IMR-90 (cell line): ENCODE data around the gene OR14K1.

Source experiments
- CEBPB ChIP-seq: IDR thresholded peaks from 2 replicates; pipeline ENCODE4 v1.6.1; 2012; ENCODE audit warnings: low read depth, low read length, improper control_type of control experiment
- CTCF ChIP-seq: conservative IDR thresholded peaks from 2 replicates; pipeline ENCODE4 v1.5.1; 2012; ENCODE audit warnings: mild to moderate bottlenecking, low read depth, low read length, improper control_type of control experiment
- MAFK ChIP-seq: IDR thresholded peaks from 2 replicates; pipeline ENCODE4 v1.6.1; 2012; ENCODE audit warnings: low read depth, low read length, improper control_type of control experiment
- MAZ ChIP-seq: IDR thresholded peaks from 2 replicates; pipeline ENCODE4 v1.6.1; 2012; ENCODE audit warnings: low read depth, mild to moderate bottlenecking, low read length, improper control_type of control experiment, moderate library complexity, borderline replicate concordance
- MXI1 ChIP-seq: IDR thresholded peaks from 2 replicates; pipeline ENCODE4 v1.6.1; 2012; ENCODE audit warnings: low read depth, mild to moderate bottlenecking, low read length, moderate library complexity, borderline replicate concordance
- POLR2A ChIP-seq: IDR thresholded peaks from 2 replicates; pipeline ENCODE4 v1.6.1; 2012; ENCODE audit warnings: mild to moderate bottlenecking, low read depth, low read length
- RAD21 ChIP-seq: IDR thresholded peaks from 2 replicates; pipeline ENCODE4 v1.6.1; 2012; ENCODE audit warnings: low read length, improper control_type of control experiment
- RCOR1 ChIP-seq: IDR thresholded peaks from 2 replicates; pipeline ENCODE4 v1.6.1; 2012; ENCODE audit warnings: mild to moderate bottlenecking, low read length, improper control_type of control experiment; ENCODE audit not compliant: insufficient replicate concordance
- RFX5 ChIP-seq: IDR thresholded peaks from 2 replicates; pipeline ENCODE4 v1.8.0; 2012; ENCODE audit warnings: low read depth, mild to moderate bottlenecking, low read length, moderate library complexity
- SMC3 ChIP-seq: fragments of 150-350 bp; IDR thresholded peaks from 2 replicates; pipeline ENCODE4 v1.6.1; 2016; ENCODE audit warnings: low read depth, mild to moderate bottlenecking, antibody characterized with exemption, low read length, moderate library complexity
- USF2 ChIP-seq: fragments of 150-350 bp; IDR thresholded peaks from 2 replicates; pipeline ENCODE4 v1.6.1; 2017; ENCODE audit warnings: mild to moderate bottlenecking, antibody characterized with exemption, low read length, low read depth

GRCh38 chr1:247747616-247748015 lies 9.2 kb downstream of the OR14K1 start:
- TF ChIP-seq CTCF, result no peak
- TF ChIP-seq RFX5, result no peak
- TF ChIP-seq USF2, result no peak
- no peak for TF ChIP-seq POLR2A
- no peak for TF ChIP-seq MXI1
- TF ChIP-seq SMC3, result no peak
- no peak for TF ChIP-seq MAFK
- TF ChIP-seq RCOR1, result no peak
- TF ChIP-seq MAZ, result no peak
- TF ChIP-seq RAD21, result no peak
- no peak for TF ChIP-seq CEBPB
